Loucy (cell line): ENCODE data around the gene PPP1R13B.

Source experiments
- H2AFZ ChIP-seq: fragments of 200-600 bp; sonication (generic); 2 replicates; pipeline ENCODE4 v1.6.0; 2016; ENCODE audit warnings: antibody characterized with exemption, mild to moderate bottlenecking, low read length, moderate library complexity
- H3F3A ChIP-seq: fragments of 200-600 bp; 2 replicates; pipeline ENCODE4 v1.6.0; 2016; ENCODE audit warnings: antibody characterized with exemption, low read depth, mild to moderate bottlenecking
- H3K27me3 ChIP-seq: fragments of 200-600 bp; sonication (generic); 2 replicates; pipeline ENCODE4 v1.6.1; 2014; ENCODE audit warnings: low read length, mild to moderate bottlenecking; ENCODE audit not compliant: insufficient read depth, poor library complexity, severe bottlenecking
- H3K36me3 ChIP-seq: fragments of 200-600 bp; sonication (generic); 2 replicates; pipeline ENCODE4 v1.6.1; 2016; ENCODE audit warnings: low read length; ENCODE audit not compliant: insufficient read depth
- H3K4me1 ChIP-seq: fragments of 200-600 bp; sonication (generic); 2 replicates; pipeline ENCODE4 v1.5.1; 2014; ENCODE audit warnings: low read length, mild to moderate bottlenecking; ENCODE audit not compliant: insufficient read depth, poor library complexity, severe bottlenecking
- H3K4me2 ChIP-seq: fragments of 200-600 bp; sonication (generic); 2 replicates; pipeline ENCODE4 v1.6.0; 2014; ENCODE audit warnings: antibody characterized with exemption, low read length, low read depth, mild to moderate bottlenecking; ENCODE audit not compliant: poor library complexity, severe bottlenecking
- H3K4me3 ChIP-seq: fragments of 200-600 bp; sonication (generic); 2 replicates; pipeline ENCODE4 v1.5.1; 2014; ENCODE audit warnings: low read length, mild to moderate bottlenecking, mixed read lengths; ENCODE audit not compliant: poor library complexity, severe bottlenecking
- H3K79me2 ChIP-seq: fragments of 200-600 bp; sonication (generic); 2 replicates; pipeline ENCODE4 v1.6.1; 2014; ENCODE audit warnings: low read length; ENCODE audit not compliant: insufficient read depth
- H3K9ac ChIP-seq: fragments of 200-600 bp; sonication (generic); 2 replicates; pipeline ENCODE4 v1.6.0; 2014; ENCODE audit warnings: mild to moderate bottlenecking, low read depth, low read length, moderate library complexity; ENCODE audit not compliant: poor library complexity, severe bottlenecking
- H3K9me2 ChIP-seq: fragments of 200-600 bp; sonication (generic); replicated peaks from 2 replicates; pipeline ENCODE4 v1.6.1; 2016; ENCODE audit warnings: low read depth, low read length, mixed read lengths
- H3K9me3 ChIP-seq: fragments of 200-600 bp; sonication (generic); 2 replicates; pipeline ENCODE4 v1.6.1; 2014; ENCODE audit warnings: mild to moderate bottlenecking, antibody characterized with exemption, low read length, low read depth; ENCODE audit not compliant: insufficient read depth
- H4K20me1 ChIP-seq: fragments of 200-600 bp; sonication (generic); 2 replicates; pipeline ENCODE4 v1.6.0; 2014; ENCODE audit warnings: antibody characterized with exemption, low read length, mild to moderate bottlenecking; ENCODE audit not compliant: insufficient read depth, poor library complexity, severe bottlenecking
- CTCF ChIP-seq: fragments of 200-600 bp; sonication (generic); conservative IDR thresholded peaks from 2 replicates; pipeline ENCODE4 v1.5.1; 2014; ENCODE audit warnings: mild to moderate bottlenecking, antibody characterized with exemption, low read length
- EZH2phosphoT487 ChIP-seq: fragments of 200-600 bp; IDR thresholded peaks from 2 replicates; pipeline ENCODE4 v1.6.1; 2018; ENCODE audit warnings: antibody characterized with exemption, mild to moderate bottlenecking, moderate library complexity, borderline replicate concordance

The PPP1R13B gene

GRCh38 chr14:103684471-103684870 lies 162.9 kb downstream of the PPP1R13B start:
- Histone ChIP-seq H3K4me3 (no peak overlapping the region), H3K4me2 (no peak overlapping the region), H3K4me1 (no peaks in the 10 kb centered on the region), H3K9me3 (no peaks in the 10 kb centered on the region), H3K9ac (no peak overlapping the region), H3K9me2 (no peaks in the 10 kb centered on the region), H3F3A (no peaks in the 10 kb centered on the region), H3K27me3 (no peaks in the 10 kb centered on the region), H3K79me2 (no peaks in the 10 kb centered on the region), H2AFZ (no peak overlapping the region), H3K36me3 (peaks cover 81% of the 10 kb centered on the region; the same call in 1 of the 2 replicates), H4K20me1 (no peaks in the 10 kb centered on the region)
- TF ChIP-seq EZH2phosphoT487 (no peak), CTCF (no peak)
